Anterior cingulate cortex (tissue), 58 donors: Measurements from ENCODE around the gene EPAS1.

Experiments used
- DNase-seq, 58 donors: peaks; one replicate each; lab custom pipeline; 2025; lab: John Stamatoyannopoulos, UW

Gene EPAS1

DNA sequence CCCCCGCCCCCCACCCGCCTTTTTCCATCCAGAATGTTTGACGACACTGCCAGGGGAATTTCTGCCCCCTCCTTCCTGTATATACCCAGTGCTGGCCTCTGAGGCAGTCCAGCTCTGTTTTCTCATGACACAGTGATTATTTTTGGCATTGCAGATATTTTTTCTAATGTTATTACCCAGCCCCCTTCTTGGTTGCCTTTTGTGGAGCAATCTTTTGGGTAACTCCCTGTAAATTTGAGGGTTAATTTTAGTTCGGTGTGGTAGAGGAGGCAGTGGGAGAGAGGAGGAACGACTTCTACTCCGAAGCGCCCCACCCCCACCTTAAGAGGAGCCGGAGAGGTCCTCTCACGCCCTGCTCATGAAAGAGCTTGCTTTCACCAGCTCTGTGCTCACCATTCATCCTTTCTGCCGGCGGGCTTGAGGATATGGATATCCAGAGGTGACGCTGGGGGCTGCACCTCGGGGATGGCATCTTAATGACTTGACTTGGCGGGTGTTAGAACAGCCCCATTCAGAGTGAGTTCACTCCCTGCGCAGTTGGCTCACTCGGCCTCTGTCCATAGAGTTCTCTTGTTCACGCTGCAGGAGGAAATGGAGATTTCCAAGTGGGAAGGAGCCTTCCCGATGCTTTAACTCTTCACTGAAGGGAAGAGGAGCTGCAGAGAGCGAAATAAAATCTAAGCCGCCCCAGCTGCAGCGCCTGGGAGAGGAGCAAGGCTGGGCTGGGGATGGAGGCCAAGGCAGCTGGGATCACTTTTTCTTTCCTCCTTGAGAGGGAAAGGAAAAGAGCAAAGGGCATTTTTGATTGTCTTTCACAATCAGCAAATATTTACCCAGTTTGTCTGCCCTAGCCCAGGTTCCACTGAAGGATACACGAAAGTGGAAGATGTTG, 38.4 kb downstream of the EPAS1 start:
- peak in 46 of 58 donors; percentile 18 to 84 (median 48) for DNase-seq

- DNase-seq = no peak
Observed at GRCh38 chr2:46336283-46336959, 39.2 kb downstream of the EPAS1 start.

DNA sequence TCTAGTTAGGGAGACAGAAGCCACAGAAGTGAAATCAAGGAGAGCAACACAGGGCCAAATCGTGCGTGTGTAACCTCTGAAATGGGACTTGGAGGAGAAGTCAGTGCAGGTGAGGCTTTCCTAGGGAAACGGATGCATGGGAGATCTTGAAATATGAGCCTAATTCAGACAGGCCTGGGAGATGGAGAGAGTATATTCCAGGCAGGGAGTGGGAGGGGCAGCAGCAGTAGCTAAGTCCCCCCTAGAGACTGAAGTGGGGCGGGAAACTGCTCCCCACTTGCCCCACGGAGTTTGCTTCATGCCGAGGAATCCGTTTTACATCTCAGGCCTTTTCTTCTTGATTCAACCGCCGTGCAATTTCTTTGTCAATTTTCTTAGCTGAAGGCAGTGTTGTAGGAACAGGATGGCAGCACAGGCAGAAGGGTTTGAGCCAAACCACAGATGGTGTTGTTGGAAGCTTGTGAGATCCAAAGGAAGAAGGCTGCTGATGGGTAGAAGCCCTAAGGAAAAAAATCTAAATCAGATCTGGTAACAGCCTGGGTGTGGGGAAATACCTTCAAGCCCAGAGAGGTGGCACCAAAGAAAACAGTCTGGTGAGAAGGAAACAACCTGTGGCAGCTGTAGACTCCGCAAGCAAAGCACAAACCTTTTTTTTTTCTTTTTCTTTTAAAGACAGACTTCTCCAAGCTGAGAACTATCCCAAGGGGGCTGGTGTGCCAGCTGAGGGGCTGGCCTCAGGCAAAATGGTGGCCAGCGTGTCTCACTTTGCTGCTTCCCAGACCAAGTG, 40.2 kb downstream of the EPAS1 start:
- DNase-seq = peak in 12 of 58 donors; percentile 8 to 51 (median 30)

DNA sequence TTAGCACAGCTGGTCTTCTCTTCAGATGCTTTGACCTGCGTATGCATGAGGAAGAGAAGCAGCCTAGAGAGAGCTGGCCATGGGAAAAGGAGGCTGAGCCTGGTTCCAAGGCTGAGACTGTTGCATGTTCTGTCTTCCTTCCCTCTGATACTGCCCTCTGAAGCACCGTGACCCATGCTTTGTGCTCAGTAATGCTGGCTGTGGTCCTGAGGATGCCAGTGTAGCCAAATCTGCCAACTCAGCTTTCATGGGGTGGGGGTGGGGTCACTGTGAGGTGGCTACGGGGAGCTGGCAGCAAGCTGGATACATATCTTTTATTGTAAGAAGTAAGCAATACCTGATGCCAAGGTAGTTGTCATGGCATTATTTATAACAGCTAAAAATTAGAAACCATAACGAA, 41.5 kb downstream of the EPAS1 start:
- DNase-seq = no peak

- DNase-seq = no peak
Observed at GRCh38 chr2:46339200-46339599, 42.0 kb downstream of the EPAS1 start.

GRCh38 chr2:46339676-46340459, 42.7 kb downstream of the EPAS1 start:
- no peak for DNase-seq

DNA sequence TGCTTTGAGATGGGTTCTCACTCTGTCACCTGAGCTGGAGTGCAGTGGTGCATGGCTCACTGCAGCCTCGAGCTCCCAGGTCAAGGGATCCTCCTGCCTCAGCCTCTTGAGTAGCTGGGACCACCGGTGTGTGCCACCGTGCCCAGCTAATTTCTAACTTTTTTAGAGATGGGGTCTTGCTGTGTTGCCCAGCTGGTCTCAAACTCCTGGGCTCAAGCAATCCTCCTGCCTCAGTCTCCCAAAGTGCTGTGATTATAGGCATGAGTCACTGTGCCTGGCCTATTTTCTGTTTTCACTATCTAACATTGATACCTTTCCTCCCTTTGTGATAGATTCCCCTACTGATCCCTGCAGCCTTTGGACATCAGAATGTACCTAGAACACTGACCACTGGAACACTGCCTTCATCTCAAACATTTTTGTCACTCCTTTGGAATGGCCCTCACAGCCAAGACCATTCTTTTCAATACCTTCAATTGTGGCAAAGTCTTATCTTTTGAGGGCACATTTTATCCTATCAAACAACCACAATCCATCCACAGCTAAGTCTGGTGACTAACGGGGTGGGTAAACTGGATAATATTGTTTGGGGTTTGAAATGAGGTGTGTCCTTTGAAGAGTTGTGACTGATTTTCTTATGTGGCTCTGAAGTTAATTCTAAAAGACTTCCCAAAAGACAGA, 43.7 kb downstream of the EPAS1 start:
- DNase-seq = no peak

DNA sequence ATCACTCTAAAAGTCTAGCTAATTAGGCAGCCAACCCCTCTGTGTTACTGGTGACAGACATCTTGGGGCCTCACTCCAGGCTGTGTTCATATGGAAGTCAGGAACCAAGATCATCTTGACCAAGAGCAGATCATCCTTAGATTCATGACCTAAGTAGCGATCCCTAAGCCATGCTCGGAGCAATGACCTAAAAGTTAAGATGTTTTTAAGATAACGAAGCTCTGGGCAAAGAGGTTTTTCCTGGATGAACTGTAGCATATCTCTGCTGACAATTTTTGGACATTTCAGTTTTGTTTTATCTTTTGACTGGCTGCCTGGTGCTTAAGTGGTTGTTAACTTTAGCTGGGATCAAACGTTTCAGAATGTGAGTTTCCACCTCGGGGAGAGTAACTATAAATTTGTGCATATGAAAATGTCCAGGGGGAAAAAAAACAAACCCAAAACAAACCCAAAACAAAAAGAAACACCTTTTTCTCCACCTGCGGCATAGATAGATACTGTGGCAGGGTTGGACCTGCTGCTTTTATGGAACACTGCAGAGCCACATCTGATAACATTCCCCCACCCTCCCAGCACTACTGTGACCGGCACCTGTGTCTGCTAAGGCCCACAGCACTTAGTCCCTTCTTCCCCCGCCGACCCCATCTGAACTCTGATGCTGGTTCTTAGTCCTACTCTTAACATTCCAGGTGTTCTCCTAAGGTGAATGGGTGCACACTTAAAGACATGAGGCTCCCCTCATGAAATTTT, 45.5 kb downstream of the EPAS1 start:
- DNase-seq = no peak

GRCh38 chr2:46344706-46345105, 47.5 kb downstream of the EPAS1 start:
- DNase-seq = no peak

GRCh38 chr2:46345775-46346174, 48.6 kb downstream of the EPAS1 start:
- no peak for DNase-seq

GRCh38 chr2:46346719-46347118, 49.5 kb downstream of the EPAS1 start:
- DNase-seq = no peak

DNA sequence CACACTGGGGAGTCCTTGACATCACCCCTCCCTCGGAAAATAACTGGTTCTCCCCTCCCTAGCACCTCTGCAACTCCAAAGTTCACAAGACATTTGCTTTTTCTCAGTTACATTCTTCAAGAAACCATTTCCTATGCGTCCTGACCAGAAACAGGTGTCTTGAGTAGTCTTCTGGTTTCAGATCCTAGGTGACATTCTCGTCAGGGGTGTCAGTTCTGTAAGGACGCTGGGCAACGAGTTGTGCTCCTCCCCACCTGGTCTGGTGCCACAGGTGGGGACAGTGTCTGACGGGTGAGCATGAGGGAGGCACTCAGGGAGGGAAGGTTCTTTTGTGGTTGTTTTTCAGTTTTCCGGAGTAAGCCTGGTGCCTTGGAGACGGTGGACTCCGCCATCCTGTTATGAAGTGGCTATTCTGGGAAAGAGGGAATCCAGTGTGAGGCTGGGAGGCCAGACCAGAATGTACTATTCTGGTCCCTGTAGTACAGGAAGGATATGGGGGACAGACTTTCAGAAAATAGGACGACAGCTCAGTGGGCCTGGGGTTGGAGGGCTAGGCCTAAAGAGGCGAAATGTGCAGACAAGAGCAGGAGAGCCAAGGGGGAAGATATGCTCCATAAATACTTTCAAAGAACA, 50.6 kb downstream of the EPAS1 start:
- DNase-seq = no peak

DNA sequence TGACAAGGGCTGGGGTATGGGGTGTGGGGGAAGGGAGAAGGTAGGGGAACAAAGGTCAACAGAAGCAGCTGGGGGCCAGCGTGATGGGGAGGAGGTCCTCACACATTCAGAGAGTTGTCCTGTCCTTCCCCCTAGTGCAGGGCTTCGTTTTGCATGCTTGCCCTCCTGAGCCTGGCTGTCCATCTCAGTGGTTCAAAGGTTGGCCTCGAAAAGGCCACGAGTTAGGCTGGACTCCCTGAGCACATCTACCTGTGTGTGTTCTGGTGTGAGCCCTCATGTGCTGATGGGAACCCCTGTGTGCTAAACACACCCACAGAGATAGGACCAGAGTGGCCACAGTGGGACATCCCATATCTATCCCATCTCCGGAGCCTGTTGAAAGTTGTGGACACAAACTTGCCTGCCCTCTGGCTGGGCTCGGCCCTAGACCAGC, 51.9 kb downstream of the EPAS1 start:
- DNase-seq = no peak

DNA sequence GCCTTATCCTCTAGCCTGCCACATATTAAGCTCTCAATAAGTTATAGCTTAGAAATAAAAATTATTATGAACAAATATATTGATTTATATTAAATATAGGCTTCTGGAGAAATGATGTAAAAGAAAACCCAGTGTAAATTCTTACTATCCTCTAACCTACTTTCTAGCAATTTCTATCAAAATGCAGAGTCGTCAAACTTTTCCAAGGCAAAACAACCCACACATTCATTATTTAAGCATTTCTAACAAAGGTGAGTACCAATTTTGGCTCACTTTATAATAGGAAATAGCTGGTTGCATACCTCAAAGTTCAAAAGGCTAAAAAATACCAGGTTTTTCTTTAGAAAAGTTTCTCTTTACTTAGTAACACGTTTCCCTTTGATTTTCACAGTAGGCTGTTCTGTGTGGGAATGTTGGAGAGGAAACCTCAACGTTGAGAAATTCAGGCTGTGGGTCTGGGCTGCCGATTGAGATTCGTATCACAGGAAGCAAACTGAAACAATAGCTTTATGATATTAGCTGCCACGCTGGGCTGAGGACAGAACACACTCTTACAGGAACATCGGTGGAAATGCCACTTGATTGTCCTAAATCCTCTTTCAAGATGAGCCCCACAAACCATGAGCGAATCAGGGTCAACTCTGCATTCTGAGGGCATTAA, 53.0 kb downstream of the EPAS1 start:
- no peak for DNase-seq

GRCh38 chr2:46351098-46351749, 54.0 kb downstream of the EPAS1 start:
- no peak for DNase-seq

- no peak for DNase-seq
Observed at GRCh38 chr2:46351750-46352138, 54.5 kb downstream of the EPAS1 start.

GRCh38 chr2:46352621-46353020, 55.4 kb downstream of the EPAS1 start:
- DNase-seq = no peak
